ENCODE measurements around the gene TPD52L1.
"Not testable (repeated sequence)": the region's sequence is repeated elsewhere in the genome, so short reads cannot be mapped to it uniquely, and the experiment has no call there.

Gene TPD52L1

GRCh38 chr6:125271486-125272159 lies 118.0 kb downstream of the TPD52L1 start:
- H3K27me3 ChIP-seq (ENCODE audit: control insufficient read depth, insufficient read depth, low read length): no peaks in the 10 kb centered on the region

GRCh38 chr6:125273251-125273650 lies 119.7 kb downstream of the TPD52L1 start:
- no peaks in the 10 kb centered on the region for H3K27me3 ChIP-seq (ENCODE audit: control insufficient read depth, insufficient read depth, low read length)
- peaks cover 10% of the 10 kb centered on the region for H3K36me3 ChIP-seq (ENCODE audit: control insufficient read depth, insufficient read depth, low read length)

More at GRCh38 chr6:125271486-125272159, 118.0 kb downstream of the TPD52L1 start:
- peaks cover 10% of the 10 kb centered on the region for H3K36me3 ChIP-seq (ENCODE audit: control insufficient read depth, insufficient read depth, low read length)
- H3K4me3 ChIP-seq (ENCODE audit: low read length): no peak overlapping the region
- H3K9me3 ChIP-seq (ENCODE audit: control insufficient read depth, low read length): no peaks in the 10 kb centered on the region
- H3K9ac ChIP-seq (ENCODE audit: low read length): no peak overlapping the region
- H3K4me1 ChIP-seq (ENCODE audit: control insufficient read depth, insufficient read depth, low read length): no peaks in the 10 kb centered on the region

GRCh38 chr6:125273965-125274364 lies 120.4 kb downstream of the TPD52L1 start:
- no peaks in the 10 kb centered on the region for H3K9me3 ChIP-seq (ENCODE audit: control insufficient read depth, low read length)
- H3K27me3 ChIP-seq (ENCODE audit: control insufficient read depth, insufficient read depth, low read length): no peaks in the 10 kb centered on the region
- H3K9ac ChIP-seq (ENCODE audit: low read length): no peak overlapping the region
- peaks cover 10% of the 10 kb centered on the region for H3K36me3 ChIP-seq (ENCODE audit: control insufficient read depth, insufficient read depth, low read length)
- no peak overlapping the region for H3K4me3 ChIP-seq (ENCODE audit: low read length)
- no peaks in the 10 kb centered on the region for H3K4me1 ChIP-seq (ENCODE audit: control insufficient read depth, insufficient read depth, low read length)

More at GRCh38 chr6:125273251-125273650, 119.7 kb downstream of the TPD52L1 start:
- Histone ChIP-seq H3K9me3 (ENCODE audit: control insufficient read depth, low read length) (no peaks in the 10 kb centered on the region), H3K9ac (ENCODE audit: low read length) (no peak overlapping the region), H3K4me1 (ENCODE audit: control insufficient read depth, insufficient read depth, low read length) (no peaks in the 10 kb centered on the region), H3K4me3 (ENCODE audit: low read length) (no peak overlapping the region)

GRCh38 chr6:125274935-125275334 lies 121.4 kb downstream of the TPD52L1 start:
- Histone ChIP-seq H3K27me3 (ENCODE audit: control insufficient read depth, insufficient read depth, low read length) (no peaks in the 10 kb centered on the region), H3K9me3 (ENCODE audit: control insufficient read depth, low read length) (no peaks in the 10 kb centered on the region), H3K9ac (ENCODE audit: low read length) (no peak overlapping the region), H3K4me3 (ENCODE audit: low read length) (no peak overlapping the region), H3K36me3 (ENCODE audit: control insufficient read depth, insufficient read depth, low read length) (peaks cover 10% of the 10 kb centered on the region), H3K4me1 (ENCODE audit: control insufficient read depth, insufficient read depth, low read length) (no peaks in the 10 kb centered on the region)

GRCh38 chr6:125275779-125276178 lies 122.2 kb downstream of the TPD52L1 start:
- Histone ChIP-seq H3K36me3 (ENCODE audit: control insufficient read depth, insufficient read depth, low read length) (peaks cover 10% of the 10 kb centered on the region), H3K4me3 (ENCODE audit: low read length) (no peak overlapping the region), H3K9ac (ENCODE audit: low read length) (no peak overlapping the region)

GRCh38 chr6:125277838-125278237 lies 124.3 kb downstream of the TPD52L1 start:
- no peaks in the 10 kb centered on the region for H3K27me3 ChIP-seq (ENCODE audit: control insufficient read depth, insufficient read depth, low read length)
- H3K4me3 ChIP-seq (ENCODE audit: low read length): no peak overlapping the region
- peaks cover 9% of the 10 kb centered on the region for H3K36me3 ChIP-seq (ENCODE audit: control insufficient read depth, insufficient read depth, low read length)

More at GRCh38 chr6:125275779-125276178, 122.2 kb downstream of the TPD52L1 start:
- H3K27me3 ChIP-seq (ENCODE audit: control insufficient read depth, insufficient read depth, low read length): no peaks in the 10 kb centered on the region
- H3K9me3 ChIP-seq (ENCODE audit: control insufficient read depth, low read length): no peaks in the 10 kb centered on the region
- no peaks in the 10 kb centered on the region for H3K4me1 ChIP-seq (ENCODE audit: control insufficient read depth, insufficient read depth, low read length)

GRCh38 chr6:125279961-125280360 lies 126.4 kb downstream of the TPD52L1 start:
- Histone ChIP-seq H3K4me3 (ENCODE audit: low read length) (no peak overlapping the region), H3K9ac (ENCODE audit: low read length) (no peak overlapping the region), H3K4me1 (ENCODE audit: control insufficient read depth, insufficient read depth, low read length) (no peaks in the 10 kb centered on the region), H3K9me3 (ENCODE audit: control insufficient read depth, low read length) (no peaks in the 10 kb centered on the region), H3K36me3 (ENCODE audit: control insufficient read depth, insufficient read depth, low read length) (peaks cover 6% of the 10 kb centered on the region), H3K27me3 (ENCODE audit: control insufficient read depth, insufficient read depth, low read length) (no peaks in the 10 kb centered on the region)

More at GRCh38 chr6:125277838-125278237, 124.3 kb downstream of the TPD52L1 start:
- Histone ChIP-seq H3K9ac (ENCODE audit: low read length) (no peak overlapping the region), H3K4me1 (ENCODE audit: control insufficient read depth, insufficient read depth, low read length) (no peaks in the 10 kb centered on the region), H3K9me3 (ENCODE audit: control insufficient read depth, low read length) (no peaks in the 10 kb centered on the region)

GRCh38 chr6:125280370-125281035 lies 126.9 kb downstream of the TPD52L1 start:
- H3K9ac ChIP-seq (ENCODE audit: low read length); H3K4me3 ChIP-seq (ENCODE audit: low read length); H3K36me3 ChIP-seq (ENCODE audit: control insufficient read depth, insufficient read depth, low read length); H3K27me3 ChIP-seq (ENCODE audit: control insufficient read depth, insufficient read depth, low read length); H3K9me3 ChIP-seq (ENCODE audit: control insufficient read depth, low read length); H3K4me1 ChIP-seq (ENCODE audit: control insufficient read depth, insufficient read depth, low read length): not testable (repeated sequence)

GRCh38 chr6:125282470-125282869 lies 128.9 kb downstream of the TPD52L1 start:
- H3K27me3 ChIP-seq (ENCODE audit: control insufficient read depth, insufficient read depth, low read length); H3K4me3 ChIP-seq (ENCODE audit: low read length); H3K9me3 ChIP-seq (ENCODE audit: control insufficient read depth, low read length); H3K36me3 ChIP-seq (ENCODE audit: control insufficient read depth, insufficient read depth, low read length); H3K4me1 ChIP-seq (ENCODE audit: control insufficient read depth, insufficient read depth, low read length); H3K9ac ChIP-seq (ENCODE audit: low read length): not testable (repeated sequence)

GRCh38 chr6:125285353-125285752 lies 131.8 kb downstream of the TPD52L1 start:
- Histone ChIP-seq H3K36me3 (ENCODE audit: control insufficient read depth, insufficient read depth, low read length) (no peaks in the 10 kb centered on the region), H3K27me3 (ENCODE audit: control insufficient read depth, insufficient read depth, low read length) (no peaks in the 10 kb centered on the region), H3K4me1 (ENCODE audit: control insufficient read depth, insufficient read depth, low read length) (no peaks in the 10 kb centered on the region), H3K9me3 (ENCODE audit: control insufficient read depth, low read length) (no peaks in the 10 kb centered on the region), H3K4me3 (ENCODE audit: low read length) (no peak overlapping the region), H3K9ac (ENCODE audit: low read length) (no peak overlapping the region)

GRCh38 chr6:125285936-125286335 lies 132.4 kb downstream of the TPD52L1 start:
- no peak overlapping the region for H3K9ac ChIP-seq (ENCODE audit: low read length)
- H3K27me3 ChIP-seq (ENCODE audit: control insufficient read depth, insufficient read depth, low read length): no peaks in the 10 kb centered on the region
- no peaks in the 10 kb centered on the region for H3K4me1 ChIP-seq (ENCODE audit: control insufficient read depth, insufficient read depth, low read length)
- no peaks in the 10 kb centered on the region for H3K9me3 ChIP-seq (ENCODE audit: control insufficient read depth, low read length)
- no peak overlapping the region for H3K4me3 ChIP-seq (ENCODE audit: low read length)
- H3K36me3 ChIP-seq (ENCODE audit: control insufficient read depth, insufficient read depth, low read length): no peaks in the 10 kb centered on the region

GRCh38 chr6:125287718-125288117 lies 134.1 kb downstream of the TPD52L1 start:
- Histone ChIP-seq H3K36me3 (ENCODE audit: control insufficient read depth, insufficient read depth, low read length) (no peaks in the 10 kb centered on the region), H3K4me1 (ENCODE audit: control insufficient read depth, insufficient read depth, low read length) (no peaks in the 10 kb centered on the region), H3K27me3 (ENCODE audit: control insufficient read depth, insufficient read depth, low read length) (no peaks in the 10 kb centered on the region), H3K4me3 (ENCODE audit: low read length) (no peak overlapping the region), H3K9me3 (ENCODE audit: control insufficient read depth, low read length) (no peaks in the 10 kb centered on the region), H3K9ac (ENCODE audit: low read length) (no peak overlapping the region)
